Left ventricle myocardium inferior (tissue), 1 donor: ENCODE results near the gene NLRC5. TPM values are rescaled to one million over a fixed set of nuclear protein-coding genes. Genes with fewer than 3 reads are reported as not detected.

Source experiments
- DNase-seq: peaks from one replicate; pipeline ENCODE4 v3.0.0-alpha.2; 2020
- H3K27ac ChIP-seq: fragments of 200-600 bp; replicated peaks from 2 replicates; pipeline ENCODE4 v1.8.0; 2021
- H3K27me3 ChIP-seq: fragments of 200-600 bp; 2 replicates; pipeline ENCODE4 v1.8.0; 2021; ENCODE audit warnings: low read depth
- H3K36me3 ChIP-seq: fragments of 200-600 bp; 2 replicates; pipeline ENCODE4 v1.8.0; 2021
- H3K4me1 ChIP-seq: fragments of 200-600 bp; 2 replicates; pipeline ENCODE4 v1.8.0; 2021
- H3K4me3 ChIP-seq: fragments of 200-600 bp; 2 replicates; pipeline ENCODE4 v1.8.0; 2021; ENCODE audit warnings: mild to moderate bottlenecking, moderate library complexity
- H3K9me3 ChIP-seq: fragments of 200-600 bp; replicated peaks from 2 replicates; pipeline ENCODE4 v1.8.0; 2021
- intact Hi-C: fragments of 100-400 bp; cut with micrococcal nuclease; formaldehyde crosslinking; loops from one replicate; pipeline ENCODE4 v1.11.0; 2022
- total RNA-seq: library from RNA; stranded (reverse); fragmentation: NEBNext Ultra II Directional; extraction: Animal tissue kit (Norgen Biotek cat#: 25700); gene quantifications from one replicate; pipeline ENCODE4 v1.2.1, GENCODE V29; 2021
- TF ChIP-seq, protein P1 (sequence below): fragments of 200-600 bp; IDR thresholded peaks from 2 replicates; pipeline ENCODE4 v1.8.0; 2021; ENCODE audit warnings: antibody characterized with exemption, mild to moderate bottlenecking, borderline replicate concordance
- donor health status: DM: no; HTN: yes; CAD: no; lungs with severe emphysema.

Gene NLRC5
- total RNA-seq, 1 donor from 2014 or later, result 6.6 TPM

DNA sequence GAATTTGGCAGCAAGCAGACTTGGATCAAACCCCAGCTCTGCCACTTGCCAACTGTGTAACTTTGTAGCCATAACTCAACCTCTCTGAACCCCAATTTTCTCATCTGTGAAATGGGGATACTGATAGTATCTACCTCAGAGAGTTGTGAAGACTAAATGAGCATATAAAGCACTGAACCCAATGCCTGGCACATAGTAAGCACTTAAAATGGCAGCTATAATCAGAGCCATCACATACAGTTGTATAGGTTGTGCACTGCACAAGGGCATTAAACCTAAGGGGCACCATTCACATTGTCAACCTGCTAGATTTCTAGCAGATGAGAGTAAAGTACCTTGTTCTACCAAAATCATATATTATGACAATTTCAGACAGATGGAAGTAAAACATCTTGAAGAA lies 92.4 kb downstream of the NLRC5 start:
- H3K4me1 ChIP-seq, result peaks cover 8% of the 10 kb centered on the region
- no peak overlapping the region for H3K4me3 ChIP-seq
- TF ChIP-seq, protein P1, sequence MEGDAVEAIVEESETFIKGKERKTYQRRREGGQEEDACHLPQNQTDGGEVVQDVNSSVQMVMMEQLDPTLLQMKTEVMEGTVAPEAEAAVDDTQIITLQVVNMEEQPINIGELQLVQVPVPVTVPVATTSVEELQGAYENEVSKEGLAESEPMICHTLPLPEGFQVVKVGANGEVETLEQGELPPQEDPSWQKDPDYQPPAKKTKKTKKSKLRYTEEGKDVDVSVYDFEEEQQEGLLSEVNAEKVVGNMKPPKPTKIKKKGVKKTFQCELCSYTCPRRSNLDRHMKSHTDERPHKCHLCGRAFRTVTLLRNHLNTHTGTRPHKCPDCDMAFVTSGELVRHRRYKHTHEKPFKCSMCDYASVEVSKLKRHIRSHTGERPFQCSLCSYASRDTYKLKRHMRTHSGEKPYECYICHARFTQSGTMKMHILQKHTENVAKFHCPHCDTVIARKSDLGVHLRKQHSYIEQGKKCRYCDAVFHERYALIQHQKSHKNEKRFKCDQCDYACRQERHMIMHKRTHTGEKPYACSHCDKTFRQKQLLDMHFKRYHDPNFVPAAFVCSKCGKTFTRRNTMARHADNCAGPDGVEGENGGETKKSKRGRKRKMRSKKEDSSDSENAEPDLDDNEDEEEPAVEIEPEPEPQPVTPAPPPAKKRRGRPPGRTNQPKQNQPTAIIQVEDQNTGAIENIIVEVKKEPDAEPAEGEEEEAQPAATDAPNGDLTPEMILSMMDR, result no peak
- no peak overlapping the region for H3K27ac ChIP-seq
- H3K36me3 ChIP-seq, result peaks cover 9% of the 10 kb centered on the region
- intact Hi-C loops, result loop anchor here (5.0 kb wide), 1 partner anchor 86 kb away; no protein-coding TSS in a partner anchor
- no peaks in the 10 kb centered on the region for H3K27me3 ChIP-seq
- no peaks in the 10 kb centered on the region for H3K9me3 ChIP-seq
- DNase-seq, result no peak

DNA sequence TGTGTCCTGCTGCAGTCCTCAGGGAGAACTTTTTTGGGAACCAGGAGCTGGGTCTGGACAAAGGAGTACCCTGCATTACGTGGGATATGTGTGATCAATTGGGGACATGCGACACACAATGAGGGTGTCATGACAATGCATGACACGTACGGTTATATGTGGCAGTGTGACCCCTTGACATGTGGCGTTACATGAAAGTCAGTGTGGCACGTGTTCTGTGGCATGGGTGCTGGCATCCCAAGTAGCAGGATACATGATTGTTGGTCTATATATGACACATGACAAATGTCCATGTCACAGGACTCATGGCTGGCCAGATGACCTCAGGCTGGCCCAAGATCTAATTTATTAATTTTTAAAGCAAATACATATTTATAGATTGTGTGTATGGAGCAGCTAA lies 93.3 kb downstream of the NLRC5 start:
- H3K36me3 ChIP-seq, result peaks cover 9% of the 10 kb centered on the region
- TF ChIP-seq, protein P1, result no peak

DNA sequence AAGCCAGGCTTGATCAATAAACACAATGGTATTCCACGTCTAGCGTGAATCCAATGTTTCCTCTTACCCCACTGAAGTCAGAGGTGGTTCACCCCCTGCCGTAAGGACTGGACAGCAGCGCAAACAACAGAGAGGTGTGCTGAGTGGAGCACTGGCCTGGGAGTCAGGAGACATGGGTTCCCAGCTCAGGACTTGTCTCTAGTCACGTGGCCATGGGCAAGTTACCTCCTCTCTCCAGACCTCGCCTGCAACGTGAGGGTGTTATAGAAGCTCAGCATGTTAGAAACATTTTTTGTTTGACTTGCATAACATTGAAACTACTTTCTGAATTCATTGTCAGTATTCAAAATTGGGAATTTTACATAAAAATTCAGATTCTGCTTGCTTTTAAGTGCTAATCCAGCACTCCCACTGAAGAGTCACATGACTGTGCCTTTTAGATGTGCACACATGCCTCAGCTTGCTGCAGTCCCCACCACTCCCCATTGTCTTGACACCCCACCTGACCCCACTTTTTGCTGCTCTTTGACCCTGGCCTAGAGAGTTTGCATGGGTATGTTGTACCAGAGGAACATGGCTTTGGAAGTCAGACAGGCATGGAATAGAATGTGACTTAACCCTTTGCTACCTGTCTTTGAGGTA lies 94.2 kb downstream of the NLRC5 start:
- intact Hi-C loops, result loop anchor here (5.0 kb wide), 1 partner anchor 84 kb away; no protein-coding TSS in a partner anchor

More for the DNA sequence above, 93.3 kb downstream of the NLRC5 start:
- Histone ChIP-seq H3K27ac (no peak overlapping the region), H3K9me3 (no peaks in the 10 kb centered on the region), H3K4me3 (no peak overlapping the region), H3K4me1 (peaks cover 8% of the 10 kb centered on the region), H3K27me3 (no peaks in the 10 kb centered on the region)
- intact Hi-C loops, result loop anchor here (5.0 kb wide), 1 partner anchor 85 kb away; no protein-coding TSS in a partner anchor
- DNase-seq, result no peak

DNA sequence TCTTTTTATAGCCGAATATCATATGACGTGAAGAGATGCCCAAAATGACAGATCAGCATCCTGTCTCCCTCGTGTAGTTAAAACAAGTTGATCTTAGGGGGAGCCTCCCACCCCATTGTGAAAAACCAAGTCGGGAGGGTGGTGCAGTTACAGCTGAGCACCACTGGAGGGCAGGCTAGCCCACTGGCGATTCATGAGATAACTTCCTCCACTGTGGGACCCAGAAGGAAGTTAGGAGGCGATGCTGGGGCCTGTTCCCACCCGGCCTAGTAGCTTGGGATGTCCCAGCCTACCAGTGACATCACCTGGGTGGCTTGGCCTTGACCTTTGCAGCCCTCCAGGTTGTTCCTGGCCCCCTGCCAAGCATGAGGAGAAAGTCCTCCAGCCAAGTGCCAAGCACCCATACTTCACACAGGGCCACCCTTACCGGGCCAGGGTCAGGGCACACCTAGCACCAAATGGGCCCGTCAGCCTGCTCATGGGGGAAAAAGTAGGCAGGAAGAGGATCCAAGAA lies 95.0 kb downstream of the NLRC5 start:
- TF ChIP-seq, protein P1, result peak; percentile 99
- Histone ChIP-seq H3K27me3 (no peaks in the 10 kb centered on the region), H3K4me3 (no peak overlapping the region), H3K36me3 (peaks cover 4% of the 10 kb centered on the region), H3K27ac (peak overlapping the region; percentile 24), H3K4me1 (peaks cover 8% of the 10 kb centered on the region), H3K9me3 (no peaks in the 10 kb centered on the region)
- intact Hi-C loops, result loop anchor here (5.0 kb wide), 1 partner anchor 83 kb away; no protein-coding TSS in a partner anchor
- DNase-seq, result peak; percentile 55

More for the DNA sequence above, 94.2 kb downstream of the NLRC5 start:
- peaks cover 8% of the 10 kb centered on the region for H3K4me1 ChIP-seq
- H3K4me3 ChIP-seq, result no peak overlapping the region
- TF ChIP-seq, protein P1, result no peak
- H3K27ac ChIP-seq, result no peak overlapping the region
- DNase-seq, result no peak
- no peaks in the 10 kb centered on the region for H3K9me3 ChIP-seq
- H3K27me3 ChIP-seq, result no peaks in the 10 kb centered on the region
- H3K36me3 ChIP-seq, result peaks cover 7% of the 10 kb centered on the region

DNA sequence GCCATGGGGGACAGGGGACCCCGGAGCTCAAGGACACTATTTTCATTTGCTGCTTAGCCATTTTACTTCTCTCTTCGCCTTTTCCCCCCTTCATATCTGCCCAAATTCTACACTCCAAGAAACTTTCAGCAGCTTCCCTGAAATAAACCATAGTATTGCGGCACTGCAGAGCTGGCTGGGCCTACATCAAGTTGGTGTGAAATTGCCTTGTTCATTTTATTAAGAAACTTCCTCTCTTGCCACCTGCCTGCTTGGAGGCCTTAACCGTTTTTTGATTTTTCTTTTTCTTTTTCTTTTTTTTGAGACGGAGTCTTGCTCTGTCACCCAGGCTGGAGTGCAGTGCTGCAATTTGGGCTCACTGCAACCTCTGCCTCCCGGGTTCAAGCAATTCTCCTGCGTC lies 95.6 kb downstream of the NLRC5 start:
- peaks cover 8% of the 10 kb centered on the region for H3K4me1 ChIP-seq
- H3K36me3 ChIP-seq, result peaks cover 4% of the 10 kb centered on the region
- intact Hi-C loops, result loop anchor here (5.0 kb wide), 1 partner anchor 82 kb away; no protein-coding TSS in a partner anchor
- TF ChIP-seq, protein P1, result no peak
- DNase-seq, result no peak
- no peak overlapping the region for H3K4me3 ChIP-seq
- no peaks in the 10 kb centered on the region for H3K27me3 ChIP-seq
- H3K27ac ChIP-seq, result no peak overlapping the region
- no peaks in the 10 kb centered on the region for H3K9me3 ChIP-seq
